Cerebellar nuclear complex (tissue), 1 donor: Measurements from ENCODE around the gene HOTAIR.

Experiments used
- DNase-seq, 2 experiments: peaks; one replicate each; lab custom pipeline; 2025; lab: John Stamatoyannopoulos, UW

Gene HOTAIR

DNA sequence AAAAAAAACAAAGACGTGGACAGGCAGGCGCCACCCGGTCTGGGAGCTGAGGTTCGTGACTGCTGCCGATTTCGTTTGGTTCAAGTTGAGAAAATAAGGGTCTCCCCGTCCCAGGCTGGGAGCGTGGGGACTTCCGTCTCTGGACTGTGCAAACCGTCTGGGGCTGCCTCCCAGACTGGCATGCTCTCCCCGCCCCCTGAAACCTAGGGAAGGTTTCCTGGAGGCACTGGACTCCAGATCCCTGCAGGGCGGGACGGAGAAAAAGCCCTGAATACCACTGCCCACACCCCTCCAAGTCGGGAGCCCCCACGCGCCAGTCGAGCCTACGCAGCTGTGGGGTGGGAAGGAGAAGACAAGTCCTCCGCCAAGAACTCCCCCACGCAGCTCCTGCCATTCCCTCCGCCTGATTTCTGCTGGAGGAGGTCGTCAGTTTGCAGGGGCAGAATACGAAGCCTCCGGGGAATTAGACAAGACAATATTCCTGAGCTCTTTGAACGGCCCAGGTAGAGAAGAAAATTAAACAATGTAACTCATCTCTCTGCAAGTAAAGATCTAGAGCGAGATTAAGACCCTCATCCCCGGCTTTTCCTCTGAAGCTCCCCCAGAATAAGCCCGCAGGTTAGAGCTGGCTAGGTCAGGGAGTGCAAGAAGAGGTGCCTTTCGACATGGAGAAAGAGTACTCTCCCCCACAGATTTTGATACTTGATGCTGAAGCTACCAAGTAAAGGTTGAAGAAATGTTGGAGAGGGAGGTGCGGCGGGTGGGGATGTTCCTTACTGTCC lies 46.5 kb downstream of the HOTAIR start:
- no peak for DNase-seq

DNA sequence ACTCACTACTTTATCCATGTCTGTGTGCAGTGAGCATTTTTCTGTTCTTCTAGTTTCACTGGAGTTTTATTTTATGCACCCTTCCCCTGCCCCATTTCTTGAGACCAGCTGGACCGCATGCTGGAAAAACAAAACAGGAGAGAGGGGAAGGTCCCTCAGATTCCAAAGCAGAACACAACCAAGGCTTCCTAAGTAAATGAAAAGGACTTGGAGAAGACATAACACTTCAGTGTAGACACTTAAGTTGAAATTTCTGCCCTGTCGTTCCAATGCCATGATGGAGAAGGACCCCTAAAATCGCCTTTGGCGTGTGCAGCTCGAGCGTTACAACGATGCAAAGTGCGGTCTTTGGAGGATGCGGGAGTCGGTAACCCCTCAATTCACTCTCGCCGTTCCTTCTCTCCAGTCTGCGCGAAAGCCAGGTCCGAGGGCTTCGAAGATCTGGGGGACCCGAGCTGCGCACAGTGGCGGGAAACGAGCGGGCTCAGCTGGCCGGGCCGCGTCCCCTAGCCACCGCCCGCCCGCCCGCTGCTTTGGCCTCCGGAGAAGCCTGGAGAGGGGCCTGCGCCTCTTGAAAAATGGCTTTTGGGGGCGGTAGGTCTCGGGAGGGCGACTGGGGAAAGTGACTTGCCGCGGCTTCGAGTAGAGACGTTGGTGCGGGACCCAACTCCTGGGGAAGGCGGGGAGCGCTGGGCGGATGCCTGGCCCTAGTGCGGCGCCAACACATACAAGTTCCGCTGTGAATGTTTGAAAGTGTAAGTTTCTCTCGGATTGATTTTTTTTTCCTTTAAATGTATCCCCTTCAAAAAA lies 47.3 kb downstream of the HOTAIR start:
- DNase-seq = no peak

DNA sequence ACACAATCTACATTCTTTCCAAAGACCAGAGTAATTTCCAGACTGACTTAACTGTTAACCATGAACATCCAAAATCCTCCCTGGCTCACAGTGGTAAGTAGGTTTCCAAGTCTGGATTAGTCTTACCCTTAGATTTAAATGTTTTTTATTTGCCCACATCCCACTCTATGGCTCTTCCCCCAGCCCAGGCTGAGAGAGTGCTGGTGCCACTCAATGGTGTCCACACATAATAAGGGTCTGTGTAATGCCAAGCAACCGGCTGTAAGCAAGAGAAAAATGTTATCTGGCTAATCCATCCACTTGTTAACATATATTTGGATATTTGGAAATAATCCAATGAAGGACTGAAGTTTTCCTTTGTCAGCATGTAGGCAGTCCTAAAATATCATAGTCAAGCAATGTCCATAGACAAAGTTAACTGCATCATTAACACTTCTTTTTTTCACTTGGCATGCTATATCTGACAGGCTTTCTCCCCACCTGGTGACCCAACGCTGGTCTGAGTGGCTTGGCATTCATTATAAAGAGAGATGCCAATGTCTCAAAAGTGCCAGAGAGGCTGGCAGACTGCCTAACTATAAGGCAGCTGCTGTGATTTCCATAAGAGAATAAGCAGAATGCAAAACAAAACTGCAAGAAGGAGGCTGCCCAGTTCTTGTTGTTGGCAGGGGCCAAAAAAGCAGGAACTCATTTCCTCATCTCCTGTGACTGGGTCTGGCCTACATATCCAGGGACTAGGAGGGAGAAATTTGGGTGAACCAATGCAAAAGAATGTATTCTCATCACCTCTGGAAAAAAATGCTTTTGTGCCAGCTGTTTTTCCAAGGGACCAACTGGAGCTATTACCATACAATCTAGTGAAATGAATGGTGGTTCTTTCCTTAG lies 50.0 kb downstream of the HOTAIR start:
- no peak for DNase-seq

DNA sequence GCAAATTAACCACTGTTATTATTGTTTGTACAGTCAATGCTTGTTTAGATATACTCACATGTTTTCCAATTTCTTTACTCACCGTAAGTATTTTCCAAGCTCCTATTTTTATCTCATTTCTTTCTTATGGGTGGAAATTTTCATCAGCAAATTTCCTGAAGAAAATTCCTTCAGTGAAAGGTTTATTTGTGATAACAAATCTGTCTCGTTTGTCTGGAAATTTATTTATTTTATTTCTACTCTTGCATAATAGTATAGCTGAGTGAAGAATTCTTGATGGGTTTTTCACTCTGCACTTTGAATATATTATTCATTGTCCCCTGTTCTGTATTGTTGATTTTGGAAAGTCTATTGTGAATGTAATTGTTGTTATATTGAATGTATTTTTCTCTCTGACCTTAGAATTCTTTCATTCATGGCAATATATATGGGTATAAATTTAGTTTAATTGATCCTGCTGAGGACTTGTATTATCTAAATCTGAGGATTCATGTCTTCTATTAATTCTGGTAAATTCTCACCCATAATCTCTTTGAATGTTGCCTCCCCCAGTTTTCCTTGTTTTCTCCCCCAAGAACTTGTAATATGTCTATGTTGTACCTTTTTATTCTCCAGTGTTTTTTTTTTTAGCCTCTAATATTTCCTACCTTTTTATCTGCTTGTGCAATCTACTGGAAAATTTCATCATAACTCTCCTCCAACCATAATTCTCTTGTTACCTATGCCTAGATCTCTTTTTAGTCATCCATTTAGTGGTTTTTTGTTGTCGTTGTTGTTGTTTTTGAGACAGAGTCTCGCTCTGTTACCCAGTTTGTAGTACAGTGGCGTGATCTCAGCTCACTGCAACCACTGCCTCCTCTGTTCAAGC lies 57.7 kb downstream of the HOTAIR start:
- no peak for DNase-seq
